Measurements from ENCODE around the gene NIT1.

The NIT1 gene

DNA sequence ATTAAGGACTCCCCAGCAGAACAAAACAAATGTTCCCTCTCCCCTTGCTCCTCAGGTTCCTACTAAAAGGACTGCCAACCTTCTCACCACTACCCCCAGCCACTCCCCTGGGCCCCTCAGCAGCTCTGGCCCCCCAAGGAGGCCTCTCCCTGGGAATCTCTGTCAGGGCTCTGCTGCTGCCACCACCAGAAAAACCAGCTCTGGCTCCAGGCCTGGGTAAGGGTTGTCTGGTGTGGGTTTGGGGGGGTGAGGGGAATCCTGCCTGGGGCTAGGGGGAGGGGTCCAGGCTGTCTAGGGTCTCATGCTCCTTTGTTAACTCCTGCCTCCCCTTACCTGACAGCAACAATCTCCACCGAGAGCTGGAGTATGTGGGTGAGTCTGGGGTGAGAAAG lies 33.3 kb upstream of the NIT1 start:
- no peak for DNase-seq

DNA sequence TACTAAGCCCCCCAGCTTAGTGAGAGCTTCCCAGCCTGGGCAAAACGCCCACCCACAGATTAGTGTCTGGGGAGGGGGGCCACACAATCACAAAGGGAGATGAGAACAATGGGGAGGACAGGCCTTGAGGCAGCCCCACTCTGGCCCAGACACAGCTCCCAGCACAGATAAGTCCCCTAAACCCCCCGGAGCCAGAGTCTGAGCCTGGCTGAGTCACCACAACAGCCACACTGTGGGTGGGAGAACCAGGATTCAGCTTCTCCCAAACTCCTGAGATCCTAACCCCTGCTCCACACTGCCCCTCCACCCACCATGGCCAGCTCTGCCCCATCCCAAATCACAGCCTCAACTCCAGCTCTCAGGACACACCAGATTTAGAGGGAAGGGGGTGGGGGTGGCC lies 32.7 kb upstream of the NIT1 start:
- DNase-seq = no peak

DNA sequence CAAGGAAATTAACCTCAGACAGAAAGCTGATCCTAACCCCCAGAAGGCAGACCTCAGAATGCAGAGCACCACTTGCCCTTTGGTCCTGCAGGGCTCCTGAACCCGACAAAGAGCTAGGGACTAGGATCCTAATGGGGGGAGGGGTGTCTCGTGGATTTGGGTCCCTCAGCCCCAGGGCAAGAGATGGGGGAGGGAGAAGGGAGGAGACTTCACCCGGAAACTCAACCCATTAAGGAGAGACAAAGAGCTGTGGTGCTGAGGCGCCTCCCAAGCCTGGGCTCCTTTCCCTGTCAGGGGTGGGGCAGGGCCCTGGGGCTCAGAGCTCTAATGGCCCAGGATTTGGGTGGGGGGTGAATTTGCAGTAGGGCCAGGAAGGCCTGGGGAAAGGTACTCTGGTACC lies 31.4 kb upstream of the NIT1 start:
- no peak for DNase-seq

DNA sequence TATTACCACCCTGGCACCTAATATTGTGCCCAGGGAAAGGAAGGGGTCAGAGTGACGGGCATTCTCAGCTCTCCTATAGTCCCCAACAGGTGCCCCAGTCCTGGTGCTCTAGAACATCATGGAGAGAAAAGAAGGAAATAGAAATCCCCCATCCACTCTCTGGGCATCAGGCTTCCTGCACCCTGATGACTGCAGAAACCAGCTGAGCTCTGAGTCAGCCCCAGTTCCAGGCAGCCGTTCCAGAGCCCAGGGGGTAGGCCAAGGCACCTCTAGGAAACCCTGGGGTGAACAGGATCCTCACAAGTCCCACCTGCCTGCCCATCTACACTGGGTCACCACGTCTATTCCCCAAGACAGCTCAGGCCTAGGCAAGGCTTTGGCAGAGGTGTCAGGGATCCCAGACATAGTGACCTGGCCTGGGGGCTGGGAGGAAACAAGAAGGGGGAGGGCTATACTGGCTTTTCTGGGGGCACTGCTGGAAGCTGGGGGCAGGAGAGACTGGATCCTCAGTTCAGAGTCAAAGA lies 29.3 kb upstream of the NIT1 start:
- no peak for DNase-seq

DNA sequence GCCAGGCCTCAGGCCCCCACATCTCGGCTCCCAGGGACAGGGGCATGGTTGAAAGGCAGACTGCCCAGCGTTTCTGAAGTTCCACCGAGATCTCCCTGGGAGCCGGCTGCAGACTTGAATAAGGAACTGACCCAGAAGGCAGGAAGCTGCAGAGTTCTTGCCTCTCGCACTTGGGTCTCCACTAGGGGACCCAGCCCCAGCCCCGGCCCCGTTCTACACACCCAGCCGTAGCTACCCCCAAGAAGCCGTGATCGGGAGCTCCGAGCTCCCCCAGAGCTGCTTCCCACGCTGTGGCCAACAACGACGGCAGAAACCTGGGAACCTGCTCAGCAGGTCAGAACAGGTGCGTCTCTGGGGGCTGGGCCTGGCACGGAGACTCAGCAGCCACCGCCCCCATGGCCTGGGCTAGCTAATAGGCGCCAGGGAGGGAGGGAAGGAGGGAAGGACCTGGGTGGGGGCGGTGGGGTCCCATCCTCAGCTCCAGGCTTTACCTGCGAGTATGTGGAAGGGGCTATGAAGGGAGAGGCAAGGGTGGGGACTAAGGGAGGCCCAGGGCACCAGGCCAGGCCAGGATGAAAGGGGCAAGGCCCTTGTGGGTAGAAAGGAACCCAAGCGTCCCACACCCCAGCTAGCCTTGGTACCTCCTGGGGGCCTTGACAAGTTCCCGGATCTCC lies 28.5 kb upstream of the NIT1 start, which contains the start of gene NECTIN4:
Gene NECTIN4 (minus strand): TSS at position 308 of the 674 bp plus-strand sequence. CDS start 262 bp downstream, at position 46.
- DNase-seq = no peak

DNA sequence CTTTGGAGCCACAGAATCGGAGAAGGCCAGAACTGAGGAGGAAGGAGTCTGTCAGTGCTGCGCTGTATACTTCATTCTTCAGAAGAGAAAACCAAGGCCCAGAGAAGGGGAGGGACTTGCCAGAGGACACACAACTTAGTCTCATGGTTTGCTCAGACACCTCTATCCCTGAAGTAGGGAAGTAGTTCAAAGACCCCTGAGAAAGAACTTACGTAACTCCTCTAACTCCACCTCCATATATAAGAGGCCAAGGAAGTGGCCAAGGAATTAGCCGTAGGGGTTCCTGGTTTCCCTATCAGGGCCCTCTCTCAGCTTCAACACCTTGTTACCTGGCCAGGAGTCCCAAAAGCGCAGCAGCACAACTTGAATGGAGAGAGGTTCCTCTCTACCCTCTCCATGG lies 28.0 kb upstream of the NIT1 start:
- DNase-seq = no peak

DNA sequence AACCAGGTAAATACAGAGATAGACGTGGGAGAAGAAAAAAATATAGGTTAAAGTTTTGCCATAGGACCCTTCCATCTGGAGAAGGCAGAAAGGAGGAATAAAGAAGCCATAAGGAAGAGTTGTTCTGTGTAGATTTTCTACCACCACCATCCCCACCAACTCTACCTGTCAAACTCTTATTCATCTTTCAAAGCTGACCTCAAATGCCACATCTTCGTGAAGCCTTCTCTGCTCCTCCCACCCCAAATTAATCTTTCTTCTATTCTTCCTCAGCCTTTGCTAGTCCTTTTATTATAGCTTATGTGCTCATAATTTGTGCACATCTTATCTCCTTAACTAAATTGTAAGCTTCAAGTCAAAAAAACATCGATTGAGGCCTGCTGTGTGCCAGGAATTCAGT lies 27.3 kb upstream of the NIT1 start:
- DNase-seq = no peak

DNA sequence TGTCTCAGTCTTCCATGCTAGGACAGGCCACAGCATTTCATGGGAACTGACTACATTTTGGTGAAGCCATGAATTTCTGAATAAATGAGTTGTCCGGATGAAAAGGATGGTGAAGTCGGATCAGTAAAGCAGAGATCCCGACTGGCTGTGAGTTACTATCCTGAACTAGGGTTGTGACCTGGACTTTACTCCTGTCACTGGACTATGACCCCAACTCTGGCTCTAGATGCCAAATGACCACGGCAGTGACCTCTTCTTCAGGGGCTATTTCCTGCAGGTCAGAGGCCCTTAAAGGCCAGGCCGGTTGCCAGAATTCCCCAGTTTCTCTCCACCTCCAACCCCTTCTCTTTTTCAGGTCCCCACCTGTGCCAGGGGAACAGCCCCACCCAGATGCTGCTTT lies 26.8 kb upstream of the NIT1 start:
- DNase-seq = no peak

DNA sequence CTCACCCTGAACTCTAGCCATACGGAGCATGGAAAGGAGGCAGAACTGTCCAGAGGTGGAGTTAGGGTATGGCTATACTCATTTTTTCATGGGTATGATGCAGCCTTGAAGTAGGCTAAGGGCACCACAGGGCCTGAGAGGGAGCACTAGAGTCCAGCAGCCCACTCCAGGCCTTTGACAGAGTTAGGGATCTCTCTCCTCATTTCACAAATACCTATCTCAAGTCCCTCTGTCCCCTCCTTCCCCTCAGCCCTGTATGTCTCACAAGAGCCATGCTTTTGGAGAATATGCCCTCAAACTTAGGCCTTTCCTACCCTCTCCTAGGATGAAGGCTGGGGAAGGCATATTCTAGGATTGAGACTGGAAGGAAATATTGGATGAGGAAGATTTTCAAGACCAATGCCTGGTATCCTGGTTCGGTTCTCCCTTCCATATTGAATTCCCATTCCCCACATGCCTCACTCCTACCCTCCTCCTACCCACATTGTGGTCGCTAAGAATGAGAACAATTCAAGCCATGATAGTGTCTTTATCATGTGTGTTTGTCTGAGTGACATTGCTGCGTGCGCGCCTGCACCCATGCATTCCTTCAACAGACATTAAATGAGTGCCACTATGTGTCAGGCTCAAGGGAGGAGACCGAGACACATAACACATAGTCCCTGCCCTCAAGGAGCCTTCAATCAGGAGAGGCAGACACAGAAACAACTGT lies 26.0 kb upstream of the NIT1 start:
- DNase-seq = no peak

DNA sequence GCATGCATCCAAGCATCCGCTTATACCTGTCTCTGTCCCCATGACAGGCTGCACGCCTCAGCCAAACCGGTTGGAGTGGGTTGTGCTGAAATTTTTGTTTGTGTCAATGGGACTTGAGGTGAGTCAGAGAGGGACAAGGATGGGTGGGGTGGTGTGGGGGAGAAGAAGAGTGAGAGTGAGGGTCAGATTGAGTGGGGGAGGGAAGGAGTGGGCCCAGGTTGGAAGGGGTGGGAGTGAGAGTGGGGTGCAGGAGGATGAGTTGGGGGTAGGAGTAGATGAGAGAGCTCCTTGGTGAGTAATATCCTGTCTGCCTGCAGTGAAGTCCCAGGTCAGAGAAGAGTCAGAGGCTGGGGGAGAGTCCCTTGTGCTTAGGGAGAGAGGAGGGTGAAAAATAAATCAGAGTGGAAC lies 25.3 kb upstream of the NIT1 start:
- no peak for DNase-seq

DNA sequence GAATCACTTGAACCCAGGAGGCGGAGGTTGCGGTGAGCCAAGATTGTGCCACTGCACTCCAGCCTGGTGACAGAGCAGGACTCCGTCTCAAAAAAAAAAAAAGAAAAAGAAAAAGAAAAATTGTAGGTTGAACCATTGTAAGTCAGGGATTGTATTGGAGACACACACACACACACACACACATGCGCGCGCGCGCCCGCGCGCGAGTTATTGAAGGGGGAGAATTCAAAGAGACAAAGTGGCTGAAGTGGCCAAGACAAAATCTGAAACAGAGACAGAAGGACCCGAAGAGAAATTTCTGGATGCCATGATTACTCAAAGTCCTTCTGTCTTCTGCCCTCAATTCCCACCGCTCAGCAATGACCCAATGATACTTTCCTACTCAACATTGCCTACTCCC lies 23.4 kb upstream of the NIT1 start:
- DNase-seq = no peak

DNA sequence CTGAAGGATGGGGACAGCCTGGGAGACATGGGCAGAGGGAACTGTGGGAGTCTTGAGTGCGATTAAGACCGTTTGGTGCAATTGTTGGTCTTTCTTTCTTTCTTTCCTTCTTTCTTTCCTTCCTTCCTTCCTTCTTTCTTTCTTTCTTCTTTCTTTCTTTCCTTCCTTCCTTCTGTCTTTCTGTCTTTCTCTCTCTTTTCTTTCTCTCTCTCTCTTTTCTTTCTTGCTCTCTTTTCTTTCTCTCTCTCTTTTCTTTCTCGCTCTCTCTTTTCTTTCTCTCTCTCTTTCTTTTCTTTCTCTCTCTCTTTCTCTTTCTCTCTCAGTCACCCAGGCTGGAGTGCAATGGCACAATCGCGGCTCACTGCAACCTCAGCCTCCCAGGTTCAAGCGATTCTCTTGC lies 22.7 kb upstream of the NIT1 start:
- DNase-seq = no peak

DNA sequence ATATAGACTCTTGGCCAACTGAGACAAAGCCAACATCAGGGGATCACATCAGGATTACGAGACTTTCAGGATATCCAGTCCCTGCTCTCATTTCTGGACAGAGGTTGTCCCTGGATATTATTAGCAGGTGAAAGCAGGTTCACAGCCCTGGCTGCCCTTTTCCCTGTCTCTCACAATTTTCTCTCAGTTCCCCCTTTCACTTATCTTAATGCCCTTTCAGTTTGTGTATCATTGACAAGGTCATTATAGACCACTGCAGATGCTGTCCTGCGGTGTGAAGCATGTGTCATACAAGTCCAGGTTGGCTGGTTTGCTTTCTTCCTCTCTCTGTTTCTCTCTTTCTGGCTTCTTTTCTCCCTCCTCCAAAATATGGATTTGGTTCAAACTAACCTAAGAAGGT lies 21.9 kb upstream of the NIT1 start:
- DNase-seq = no peak

DNA sequence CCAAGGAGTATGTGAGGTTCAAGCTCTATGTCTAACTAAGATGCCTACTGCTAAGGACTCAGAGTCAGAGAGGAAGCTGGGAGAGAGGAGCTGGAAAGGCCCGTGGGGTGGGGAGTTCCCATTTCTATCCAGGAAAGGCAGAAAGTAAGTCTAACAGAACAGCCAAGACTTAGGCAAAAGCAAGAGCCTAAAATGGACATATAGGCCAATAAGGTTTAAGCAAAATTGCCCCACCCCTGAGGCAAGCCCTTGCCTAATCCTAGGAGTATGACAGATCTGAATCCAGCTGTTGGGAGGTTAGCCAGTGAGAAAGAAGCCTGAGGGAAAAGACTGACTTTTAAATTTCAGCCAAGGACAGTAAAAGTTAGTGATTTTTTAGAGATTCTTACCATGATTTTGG lies 21.4 kb upstream of the NIT1 start:
- no peak for DNase-seq

DNA sequence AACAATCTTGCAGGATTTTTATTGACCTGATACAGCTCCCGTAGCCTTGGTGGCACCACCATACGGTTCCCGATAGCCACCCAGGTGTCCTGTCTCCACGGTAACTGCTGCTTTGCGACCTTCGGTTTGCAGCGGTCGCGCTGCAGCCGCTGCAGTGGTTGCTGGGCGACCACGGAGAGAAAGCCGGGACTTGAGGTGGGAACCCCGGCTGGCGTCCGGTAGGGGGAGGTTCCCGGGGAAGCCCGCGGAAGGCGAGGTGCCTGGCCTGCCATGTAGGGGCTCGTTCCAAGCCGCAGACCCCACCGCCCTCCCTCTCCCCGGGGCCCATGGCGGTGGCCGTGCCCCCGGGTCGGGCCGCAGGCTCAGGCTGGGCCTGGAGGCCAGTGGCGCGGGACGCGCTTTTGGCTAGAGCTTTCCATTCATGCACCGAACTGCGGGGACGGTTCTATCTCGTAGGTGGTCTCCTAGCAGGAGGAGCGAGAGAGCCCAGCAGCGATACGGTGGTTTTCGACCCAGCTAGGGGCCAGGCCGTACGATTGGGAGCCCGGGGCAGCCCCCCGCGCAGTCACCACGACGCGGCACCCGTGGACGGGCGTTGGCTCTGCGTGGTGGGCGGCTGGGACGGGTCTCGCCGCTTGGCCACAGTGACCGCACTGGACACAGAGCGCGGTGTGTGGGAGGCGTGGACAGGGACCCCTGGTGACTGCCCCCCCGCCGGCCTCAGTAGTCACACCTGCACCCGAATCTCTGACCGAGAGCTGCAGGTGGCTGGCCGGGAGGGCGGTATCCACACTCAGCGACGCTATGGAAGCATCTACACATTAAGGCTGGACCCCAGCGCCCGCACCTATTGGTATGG lies 19.5 kb upstream of the NIT1 start, which contains the start of gene KLHDC9:
Gene KLHDC9 (plus strand): TSS at position 152 of the 859 bp plus-strand sequence. CDS start 175 bp downstream, at position 327.
- DNase-seq = peak; percentile 53

DNA sequence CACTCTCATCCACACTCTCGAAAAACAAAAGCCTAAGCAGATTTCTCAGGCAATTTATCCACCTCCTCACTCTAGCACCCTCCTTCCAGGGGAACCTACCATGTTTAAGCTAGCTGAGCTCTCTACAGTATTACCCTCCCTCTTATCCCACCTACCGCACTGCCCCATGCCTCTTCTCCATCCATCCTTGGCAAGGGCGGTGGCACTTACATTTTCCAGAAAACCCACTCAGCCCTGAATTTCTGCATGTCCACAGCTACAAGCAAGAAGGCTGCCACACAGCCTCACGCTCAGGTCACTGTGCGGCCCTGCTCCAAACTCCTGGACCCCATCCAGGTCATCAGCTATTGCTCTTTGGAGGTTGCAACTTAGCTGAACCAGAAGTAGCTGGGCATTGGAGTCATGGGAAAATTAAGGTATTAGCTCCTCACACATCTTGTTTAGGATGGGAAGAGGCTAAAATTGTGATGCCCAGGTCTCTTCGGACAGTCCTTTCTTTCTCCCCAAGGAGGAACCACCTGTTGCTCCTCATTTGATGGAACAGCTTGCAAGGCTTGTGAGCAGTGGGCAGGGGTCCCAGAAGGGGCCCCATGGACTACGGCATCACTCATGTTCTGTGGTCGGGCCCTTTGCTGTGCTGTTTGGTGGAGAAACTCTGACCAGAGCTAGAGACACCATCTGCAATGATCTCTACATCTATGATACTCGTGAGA lies 18.7 kb upstream of the NIT1 start:
- DNase-seq = no peak

DNA sequence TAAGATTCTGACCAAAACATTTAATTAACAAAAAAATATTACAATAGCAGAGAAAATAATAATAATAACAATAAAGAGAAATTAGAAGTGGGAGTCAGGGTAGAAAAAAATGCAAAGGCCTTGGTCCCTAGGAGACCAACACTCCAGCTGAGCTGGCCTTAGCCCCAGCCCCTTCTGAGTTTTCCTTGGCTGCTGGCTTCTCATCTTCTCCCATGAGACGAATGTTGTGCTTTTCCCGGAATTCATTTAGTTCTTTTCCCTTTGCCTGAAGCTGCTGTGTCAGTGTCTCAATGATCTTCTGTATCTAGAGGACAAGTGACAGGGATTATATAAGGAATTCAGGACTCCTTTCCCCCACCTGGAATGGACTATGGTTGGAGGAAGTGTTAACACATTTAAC lies 17.3 kb upstream of the NIT1 start:
- DNase-seq = no peak

DNA sequence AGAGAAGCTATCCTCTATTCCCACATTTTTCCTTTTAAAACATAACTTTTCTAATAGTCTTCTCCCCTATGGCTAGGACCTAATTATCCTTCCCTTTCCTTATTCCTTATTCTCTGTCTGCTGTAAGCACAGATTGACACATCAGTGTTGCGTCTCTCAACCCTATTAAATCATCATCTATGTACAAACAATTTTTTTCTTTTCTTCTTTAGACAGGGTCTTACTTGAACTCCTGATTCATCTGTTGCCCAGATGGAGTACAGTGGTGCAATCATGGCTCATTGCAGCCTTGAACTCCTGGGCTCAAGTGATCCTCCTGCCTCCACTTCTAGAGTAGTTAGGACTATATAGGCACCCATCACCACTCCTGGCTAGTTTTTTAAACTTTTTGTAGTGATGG lies 11.5 kb upstream of the NIT1 start:
- no peak for DNase-seq

DNA sequence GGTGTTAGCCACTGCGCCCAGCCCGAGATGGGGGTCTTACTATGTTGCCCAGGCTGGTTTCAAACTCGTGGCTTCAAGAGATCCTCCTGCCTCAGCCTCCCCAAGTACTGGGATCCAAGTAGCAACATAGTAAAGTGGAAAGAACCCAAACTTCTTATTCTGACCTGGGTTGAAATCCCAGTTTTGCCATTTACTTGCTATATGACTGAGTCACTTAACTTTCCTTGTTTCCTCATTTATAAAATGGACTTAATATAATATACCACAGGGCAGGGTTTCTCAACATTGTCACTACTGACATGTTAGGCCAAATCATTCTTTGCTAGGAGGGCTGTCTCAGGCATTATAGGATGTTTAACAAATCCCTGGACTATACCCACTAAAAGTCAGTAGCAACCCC lies 6.8 kb upstream of the NIT1 start:
- DNase-seq = no peak

DNA sequence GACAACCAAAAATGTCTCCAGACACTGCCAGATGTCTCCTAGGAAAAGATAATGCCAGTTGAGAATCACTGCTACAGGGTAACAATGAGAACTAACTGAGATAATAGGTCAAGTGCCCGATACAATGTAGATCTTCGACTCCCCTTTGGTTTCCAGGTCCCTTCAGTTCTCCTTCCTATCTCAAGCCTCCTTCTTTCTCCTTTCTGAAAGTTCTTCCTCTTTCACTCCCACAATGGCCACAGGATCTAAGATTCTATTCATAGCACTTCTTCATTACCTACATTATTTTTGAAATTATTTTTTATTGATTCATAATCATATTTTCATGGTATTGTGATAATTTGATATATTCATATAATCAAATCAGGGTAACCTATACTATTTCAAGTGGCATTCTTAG lies 6.4 kb upstream of the NIT1 start:
- no peak for DNase-seq

DNA sequence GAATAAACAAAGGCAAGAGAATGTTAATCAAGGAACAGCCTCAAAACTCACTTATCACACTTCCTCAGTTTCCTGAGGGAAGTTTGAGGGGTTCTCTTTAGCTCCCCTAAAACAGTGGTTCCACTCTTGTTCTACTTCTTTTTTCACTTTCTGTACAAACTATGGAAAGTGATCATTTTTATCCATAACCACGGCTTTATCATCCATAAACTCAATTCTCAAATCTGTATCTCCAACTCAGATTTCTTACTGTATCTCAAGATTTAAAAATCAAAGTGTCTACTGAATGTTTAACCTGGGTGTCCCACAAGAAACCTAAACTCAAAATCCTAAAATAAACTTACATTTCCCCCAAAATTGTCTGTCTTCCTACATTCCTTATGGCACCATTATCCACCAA lies 4.0 kb upstream of the NIT1 start:
- DNase-seq = no peak

DNA sequence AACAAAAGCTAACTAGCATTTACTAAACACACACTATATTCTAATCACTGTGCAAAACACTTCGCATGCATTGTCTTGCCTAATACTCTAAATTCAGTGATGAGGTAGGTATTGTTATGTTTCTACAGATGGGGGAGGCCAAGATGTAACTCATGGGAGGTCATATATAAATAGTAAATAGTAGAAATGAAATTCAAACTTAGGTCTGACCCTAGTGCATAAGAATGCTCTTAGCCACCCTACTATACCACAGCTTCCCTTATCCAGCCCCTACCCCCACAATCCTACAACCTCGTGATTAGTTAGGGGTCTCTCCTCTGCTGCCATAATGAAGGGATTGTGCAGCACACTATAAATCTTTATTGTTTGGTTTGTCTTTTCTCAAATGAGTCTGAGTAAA lies 3.3 kb upstream of the NIT1 start:
- DNase-seq = no peak

All from effector CD4-positive, alpha-beta T cell (primary cell).